ENCODE results near the gene CDH12.

DNA sequence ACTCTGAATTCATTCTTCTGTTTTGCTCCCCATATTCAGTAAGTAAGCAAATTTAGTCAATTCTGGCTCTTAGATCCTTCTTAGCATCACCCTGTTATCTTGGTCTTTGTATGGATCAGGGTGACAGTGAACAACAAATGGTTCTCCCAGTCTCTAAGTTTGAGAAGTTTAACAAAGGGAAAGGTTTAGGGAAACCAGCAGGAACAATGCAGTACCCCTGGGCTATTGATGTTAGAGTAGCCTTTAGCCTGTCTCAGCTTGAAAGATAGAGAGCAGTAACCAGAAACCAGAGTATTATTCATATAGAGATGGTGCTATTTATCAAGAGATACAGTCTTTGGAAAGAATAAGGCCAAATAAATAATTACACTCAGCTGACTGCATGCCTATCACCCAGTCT, 241.8 kb downstream of the CDH12 start:
- TF ChIP-seq, protein P1, sequence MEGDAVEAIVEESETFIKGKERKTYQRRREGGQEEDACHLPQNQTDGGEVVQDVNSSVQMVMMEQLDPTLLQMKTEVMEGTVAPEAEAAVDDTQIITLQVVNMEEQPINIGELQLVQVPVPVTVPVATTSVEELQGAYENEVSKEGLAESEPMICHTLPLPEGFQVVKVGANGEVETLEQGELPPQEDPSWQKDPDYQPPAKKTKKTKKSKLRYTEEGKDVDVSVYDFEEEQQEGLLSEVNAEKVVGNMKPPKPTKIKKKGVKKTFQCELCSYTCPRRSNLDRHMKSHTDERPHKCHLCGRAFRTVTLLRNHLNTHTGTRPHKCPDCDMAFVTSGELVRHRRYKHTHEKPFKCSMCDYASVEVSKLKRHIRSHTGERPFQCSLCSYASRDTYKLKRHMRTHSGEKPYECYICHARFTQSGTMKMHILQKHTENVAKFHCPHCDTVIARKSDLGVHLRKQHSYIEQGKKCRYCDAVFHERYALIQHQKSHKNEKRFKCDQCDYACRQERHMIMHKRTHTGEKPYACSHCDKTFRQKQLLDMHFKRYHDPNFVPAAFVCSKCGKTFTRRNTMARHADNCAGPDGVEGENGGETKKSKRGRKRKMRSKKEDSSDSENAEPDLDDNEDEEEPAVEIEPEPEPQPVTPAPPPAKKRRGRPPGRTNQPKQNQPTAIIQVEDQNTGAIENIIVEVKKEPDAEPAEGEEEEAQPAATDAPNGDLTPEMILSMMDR (IDR thresholded peaks at IDR 0.05 in 4 of 5, conservative IDR thresholded peaks at IDR 0.05 in 1 of 5): no peak
- no peak for TF ChIP-seq POLR2A (IDR thresholded peaks at IDR 0.05)

Measured in gastrocnemius medialis (tissue), 4 donors.